Neural cell (in vitro differentiated cells): ENCODE results near the gene PLAAT2. TPM values are rescaled to one million over a fixed set of nuclear protein-coding genes. Genes with fewer than 3 reads are reported as not detected.

ENCODE experiments used
- H2AFZ ChIP-seq: fragments of 200-600, 300-800 bp; sonication (generic), shearing (Covaris generic); 2 replicates; pipeline ENCODE4 v1.6.0; 2014; ENCODE audit warnings: low read depth, mild to moderate bottlenecking, antibody characterized with exemption, low read length, moderate library complexity
- H3F3A ChIP-seq: fragments of 200-600 bp; shearing (Covaris generic); 2 replicates; pipeline ENCODE4 v1.6.1; 2016; ENCODE audit warnings: mild to moderate bottlenecking, moderate library complexity, mixed read lengths, antibody characterized with exemption, low read length; ENCODE audit not compliant: insufficient read depth, poor library complexity, severe bottlenecking
- H3K27ac ChIP-seq: fragments of 200-600, 300-800 bp; sonication (generic), shearing (Covaris generic); 2 replicates; pipeline ENCODE4 v1.5.1; 2014; ENCODE audit warnings: mild to moderate bottlenecking, low read length, moderate library complexity
- H3K27me3 ChIP-seq: fragments of 300-800, 200-600 bp; sonication (generic), shearing (Covaris generic); 2 replicates; pipeline ENCODE4 v1.6.0; 2014; ENCODE audit warnings: mild to moderate bottlenecking, low read depth, low read length, moderate library complexity; ENCODE audit not compliant: insufficient read depth
- H3K36me3 ChIP-seq: fragments of 300-800, 200-600 bp; sonication (generic), shearing (Covaris generic); 2 replicates; pipeline ENCODE4 v1.5.1; 2014; ENCODE audit warnings: mild to moderate bottlenecking, antibody characterized with exemption, low read length, moderate library complexity; ENCODE audit not compliant: insufficient read depth
- H3K4me2 ChIP-seq: fragments of 300-800, 200-600 bp; sonication (generic), shearing (Covaris generic); 2 replicates; pipeline ENCODE4 v1.6.0; 2014; ENCODE audit warnings: mild to moderate bottlenecking, low read length
- H3K4me3 ChIP-seq: fragments of 300-800, 200-600 bp; sonication (generic), shearing (Covaris generic); 2 replicates; pipeline ENCODE4 v1.5.1; 2014; ENCODE audit warnings: mild to moderate bottlenecking, low read length, moderate library complexity
- H3K79me2 ChIP-seq: fragments of 200-600 bp; shearing (Covaris generic); replicated peaks from 2 replicates; pipeline ENCODE4 v1.6.0; 2014; ENCODE audit warnings: mild to moderate bottlenecking, low read length, moderate library complexity; ENCODE audit not compliant: insufficient read depth
- H3K9ac ChIP-seq: fragments of 300-800, 200-600 bp; sonication (generic), shearing (Covaris generic); 2 replicates; pipeline ENCODE4 v1.6.1; 2016; ENCODE audit warnings: mild to moderate bottlenecking, low read length, mixed read lengths
- H3K9me2 ChIP-seq: fragments of 200-600 bp; shearing (Covaris generic); 2 replicates; pipeline ENCODE4 v1.6.1; 2016; ENCODE audit warnings: mild to moderate bottlenecking, low read length, mixed read lengths; ENCODE audit not compliant: insufficient read depth
- H3K9me3 ChIP-seq: fragments of 200-600, 300-800 bp; sonication (generic), shearing (Covaris generic); 2 replicates; pipeline ENCODE4 v1.6.1; 2016; ENCODE audit warnings: mild to moderate bottlenecking, mixed run types, low read length, moderate library complexity, mixed read lengths
- H4K20me1 ChIP-seq: fragments of 200-600 bp; shearing (Covaris generic); 2 replicates; pipeline ENCODE4 v1.6.1; 2016; ENCODE audit warnings: mild to moderate bottlenecking, mixed run types; ENCODE audit not compliant: insufficient read depth
- CTCF ChIP-seq: fragments of 450-650 bp; IDR thresholded peaks from 2 replicates; pipeline ENCODE4 v1.5.1; 2014; ENCODE audit warnings: antibody characterized with exemption, mild to moderate bottlenecking, moderate library complexity; ENCODE audit not compliant: poor library complexity, severe bottlenecking
- EP300 ChIP-seq: fragments of 450-650 bp; conservative IDR thresholded peaks from 2 replicates; pipeline ENCODE4 v1.6.1; 2014; ENCODE audit warnings: antibody characterized with exemption, mild to moderate bottlenecking, moderate library complexity; ENCODE audit not compliant: poor library complexity, severe bottlenecking
- EZH2 ChIP-seq: fragments of 200-600, 300-800 bp; shearing (Covaris generic), sonication (generic); IDR thresholded peaks from 2 replicates; pipeline ENCODE4 v1.6.1; 2014; ENCODE audit warnings: antibody characterized with exemption, low read length, borderline replicate concordance, mild to moderate bottlenecking; ENCODE audit not compliant: insufficient read depth, poor library complexity, severe bottlenecking
- MXI1 ChIP-seq: fragments of 450-650 bp; conservative IDR thresholded peaks from 2 replicates; pipeline ENCODE4 v1.6.1; 2014; ENCODE audit warnings: antibody characterized with exemption, mild to moderate bottlenecking; ENCODE audit not compliant: poor library complexity, severe bottlenecking
- POLR2AphosphoS5 ChIP-seq: IDR thresholded peaks from 2 replicates; pipeline ENCODE4 v1.6.1; 2012
- RAD21 ChIP-seq: fragments of 450-650 bp; conservative IDR thresholded peaks from 2 replicates; pipeline ENCODE4 v1.6.1; 2014; ENCODE audit warnings: antibody characterized with exemption, mild to moderate bottlenecking, moderate library complexity
- REST ChIP-seq: IDR thresholded peaks from 2 replicates; pipeline ENCODE4 v1.6.1; 2012; ENCODE audit warnings: borderline replicate concordance
- SMC3 ChIP-seq: fragments of 450-650 bp; conservative IDR thresholded peaks from 2 replicates; pipeline ENCODE4 v1.6.1; 2014; ENCODE audit warnings: antibody characterized with exemption, mild to moderate bottlenecking, moderate library complexity; ENCODE audit not compliant: poor library complexity
- TAF1 ChIP-seq: IDR thresholded peaks from 2 replicates; pipeline ENCODE4 v1.6.1; 2012; ENCODE audit warnings: low read depth
- polyA plus RNA-seq: library from polyadenylated mRNA; depleted of rRNA; stranded (reverse); fragments of >200 nt; gene quantifications from 2 replicates; pipeline ENCODE4 v1.2.3, GENCODE V29; 2014

PLAAT2 gene
- polyA plus RNA-seq, 1 donor from 2014 or later: not detected

- TF ChIP-seq TAF1: no peak
Observed at GRCh38 chr11:63560506-63561180, 2.5 kb downstream of the PLAAT2 start (continued).

GRCh38 chr11:63558459-63559157 is 4.6 kb downstream of the PLAAT2 start:
- no peak overlapping the region for H2AFZ ChIP-seq
- H3K36me3 ChIP-seq: no peaks in the 10 kb centered on the region
- no peaks in the 10 kb centered on the region for H3K79me2 ChIP-seq
- TF ChIP-seq EZH2 (no peak), RAD21 (no peak), MXI1 (no peak), SMC3 (no peak), CTCF (no peak), POLR2AphosphoS5 (no peak), TAF1 (no peak), REST (no peak), EP300 (no peak)
- H3F3A ChIP-seq: no peaks in the 10 kb centered on the region
- no peak overlapping the region for H3K27ac ChIP-seq
- H3K9me2 ChIP-seq: no peaks in the 10 kb centered on the region
- no peak overlapping the region for H3K9ac ChIP-seq
- no peak overlapping the region for H3K4me2 ChIP-seq
- no peaks in the 10 kb centered on the region for H3K27me3 ChIP-seq
- no peaks in the 10 kb centered on the region for H4K20me1 ChIP-seq
- no peak overlapping the region for H3K4me3 ChIP-seq
- no peaks in the 10 kb centered on the region for H3K9me3 ChIP-seq

GRCh38 chr11:63557570-63557969 is 5.6 kb downstream of the PLAAT2 start:
- no peak for TF ChIP-seq REST
- no peak for TF ChIP-seq RAD21
- no peak for TF ChIP-seq POLR2AphosphoS5
- no peak for TF ChIP-seq SMC3
- no peak for TF ChIP-seq TAF1
- no peak for TF ChIP-seq MXI1
- no peak for TF ChIP-seq CTCF
- TF ChIP-seq EZH2: no peak
- TF ChIP-seq EP300: no peak
- no peak overlapping the region for H3K4me2 ChIP-seq
- no peaks in the 10 kb centered on the region for H3K9me2 ChIP-seq
- no peaks in the 10 kb centered on the region for H3K36me3 ChIP-seq
- no peaks in the 10 kb centered on the region for H3K27me3 ChIP-seq
- H3K4me3 ChIP-seq: no peak overlapping the region
- H3K27ac ChIP-seq: no peak overlapping the region
- no peaks in the 10 kb centered on the region for H3K9me3 ChIP-seq
- no peak overlapping the region for H2AFZ ChIP-seq
- H3F3A ChIP-seq: no peaks in the 10 kb centered on the region
- no peak overlapping the region for H3K9ac ChIP-seq
- no peaks in the 10 kb centered on the region for H3K79me2 ChIP-seq
- no peaks in the 10 kb centered on the region for H4K20me1 ChIP-seq
